ENCODE measurements around the gene IREB2.
"Not testable (repeated sequence)": the region's sequence is repeated elsewhere in the genome, so short reads cannot be mapped to it uniquely, and the experiment has no call there.

Gene IREB2

DNA sequence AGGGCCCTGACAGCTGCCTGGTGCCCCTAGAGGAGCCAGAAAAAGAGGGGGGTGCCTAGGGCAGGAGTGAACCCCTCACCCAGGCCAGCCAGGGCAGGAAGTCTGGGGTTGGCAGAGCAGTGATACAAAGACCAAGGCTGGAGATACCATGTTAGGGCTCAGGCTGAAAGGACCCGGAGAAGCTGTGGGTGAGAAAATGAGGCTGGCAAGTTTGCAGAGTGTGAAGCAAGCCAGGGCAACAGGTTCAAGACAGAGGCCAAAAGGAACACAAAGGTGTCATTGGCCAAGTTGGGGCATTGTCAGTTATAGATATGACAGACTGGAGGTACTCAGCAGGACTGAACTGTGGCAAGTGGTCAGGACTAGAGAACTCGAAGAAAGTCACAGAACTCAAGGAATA is 40.6 kb upstream of the IREB2 start:
- no peak for DNase-seq
- Mint-ChIP-seq H3K27me3 (no peaks in the 10 kb centered on the region), H3K4me1 (no peaks in the 10 kb centered on the region), H3K27ac (no peak overlapping the region), H3K36me3 (ENCODE audit: low read depth) (no peaks in the 10 kb centered on the region), H3K4me3 (no peak overlapping the region), H3K9me3 (no peaks in the 10 kb centered on the region)
- ATAC-seq: no peak

DNA sequence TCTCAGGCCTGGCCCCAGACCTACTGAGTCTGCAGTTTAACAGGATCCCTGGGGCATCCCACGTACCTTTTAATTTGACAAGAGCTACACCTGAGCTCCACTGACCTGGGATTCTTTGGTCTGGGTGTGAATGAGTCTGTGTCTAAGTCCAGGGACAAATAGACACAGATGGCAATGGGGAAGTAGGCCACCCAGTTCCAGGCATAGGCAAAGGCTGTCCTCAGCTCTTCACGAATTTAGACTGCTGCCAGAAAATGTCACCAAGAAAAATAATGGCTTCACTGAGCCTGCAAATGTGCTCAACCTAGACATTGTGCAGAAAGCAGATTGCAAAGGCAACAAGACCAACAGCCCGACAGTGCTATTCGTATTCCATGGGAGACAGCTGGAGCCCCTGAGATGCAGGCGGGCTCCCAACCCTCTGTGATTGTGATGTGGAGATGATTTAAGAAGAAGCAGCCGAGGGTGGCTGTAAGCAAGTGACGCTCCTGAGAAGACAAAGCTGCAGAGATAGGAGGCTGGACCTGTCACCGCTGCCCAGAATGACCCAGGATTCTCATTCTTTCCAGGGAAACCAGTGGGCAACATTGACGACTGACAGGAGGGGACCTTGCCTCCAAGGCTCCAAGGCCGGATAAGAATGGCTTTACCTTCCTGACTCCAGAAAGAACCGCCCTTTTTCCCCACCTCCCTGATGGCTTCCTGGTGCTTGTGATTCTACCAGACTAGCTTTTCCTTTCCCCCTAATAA is 39.8 kb upstream of the IREB2 start:
- Mint-ChIP-seq H3K36me3 (ENCODE audit: low read depth) (no peaks in the 10 kb centered on the region), H3K4me1 (no peaks in the 10 kb centered on the region), H3K9me3 (no peaks in the 10 kb centered on the region), H3K4me3 (no peak overlapping the region), H3K27ac (no peak overlapping the region), H3K27me3 (no peaks in the 10 kb centered on the region)
- ATAC-seq (no peak), DNase-seq (no peak)

DNA sequence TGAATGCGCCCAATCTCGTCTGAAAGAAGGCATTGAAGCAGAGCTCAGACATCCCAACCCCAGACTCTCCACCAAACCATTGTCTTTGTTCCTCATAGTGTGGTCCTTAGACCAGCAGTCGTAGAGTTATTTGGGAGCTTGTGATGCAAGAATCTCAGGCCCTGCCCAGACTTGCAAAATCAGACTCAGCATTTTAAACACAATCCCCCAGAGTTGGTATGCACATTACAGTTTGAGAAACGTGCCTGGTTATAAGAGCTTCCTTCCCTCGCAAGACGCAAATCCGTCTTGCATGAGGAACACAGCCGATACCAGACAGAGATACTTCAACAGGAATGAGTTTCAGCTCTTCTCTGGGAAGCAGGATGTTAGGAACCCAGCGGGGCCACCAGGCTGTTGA is 38.9 kb upstream of the IREB2 start:
- H3K4me3 Mint-ChIP-seq: no peak overlapping the region
- H3K4me1 Mint-ChIP-seq: no peaks in the 10 kb centered on the region
- ATAC-seq: no peak
- no peaks in the 10 kb centered on the region for H3K27me3 Mint-ChIP-seq
- no peaks in the 10 kb centered on the region for H3K36me3 Mint-ChIP-seq (ENCODE audit: low read depth)
- no peak overlapping the region for H3K27ac Mint-ChIP-seq
- DNase-seq: no peak
- no peaks in the 10 kb centered on the region for H3K9me3 Mint-ChIP-seq

DNA sequence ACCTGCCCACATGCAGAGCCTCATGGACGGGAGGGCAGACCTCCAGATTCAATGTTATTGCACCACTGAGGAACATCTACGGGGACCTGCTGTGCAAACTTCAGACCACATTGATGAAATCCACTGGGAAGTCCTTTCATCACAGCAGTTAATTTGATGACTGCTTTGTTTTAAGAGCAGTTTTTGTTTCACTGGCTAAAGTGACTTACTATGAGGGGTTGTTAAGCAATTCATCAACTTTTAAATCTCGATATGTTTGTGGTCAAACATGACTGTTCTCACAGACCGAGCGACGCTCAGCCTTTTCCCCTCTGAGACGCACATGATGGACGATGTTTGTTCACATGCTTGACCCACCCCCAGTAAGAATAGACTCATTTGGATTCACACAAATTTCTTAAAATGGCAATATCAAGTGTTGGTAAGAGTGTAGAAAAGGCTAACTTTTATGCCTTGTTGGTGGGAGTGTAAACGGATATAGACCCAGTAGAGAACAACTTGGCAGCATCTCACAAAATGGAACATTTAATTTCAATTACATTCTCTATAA is 35.9 kb upstream of the IREB2 start:
- DNase-seq (no peak), ATAC-seq (no peak)
- Mint-ChIP-seq H3K9me3 (no peaks in the 10 kb centered on the region), H3K27ac (no peak overlapping the region), H3K4me1 (no peaks in the 10 kb centered on the region), H3K4me3 (no peak overlapping the region), H3K27me3 (no peaks in the 10 kb centered on the region), H3K36me3 (ENCODE audit: low read depth) (no peaks in the 10 kb centered on the region)

DNA sequence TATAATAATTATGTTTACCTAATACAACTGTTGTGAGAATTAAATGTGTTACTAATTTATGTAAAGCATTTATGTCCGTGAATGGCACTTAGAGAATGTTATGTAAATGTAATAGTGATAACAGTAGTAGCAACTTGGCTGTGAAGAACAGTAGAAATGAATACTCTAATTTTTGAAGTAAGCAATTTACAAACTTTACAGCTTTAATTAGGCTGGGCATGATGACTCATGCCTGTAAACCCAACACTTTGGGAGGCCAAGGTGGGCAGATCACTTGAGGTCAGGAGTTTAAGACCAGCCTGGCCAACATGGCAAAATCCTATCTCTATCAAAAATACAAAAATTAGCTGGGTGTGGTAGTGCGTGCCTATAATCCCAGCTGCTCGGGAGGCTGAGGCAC is 33.9 kb upstream of the IREB2 start:
- no peak overlapping the region for H3K27ac Mint-ChIP-seq
- no peaks in the 10 kb centered on the region for H3K36me3 Mint-ChIP-seq (ENCODE audit: low read depth)
- H3K4me3 Mint-ChIP-seq: no peak overlapping the region
- ATAC-seq (no peak), DNase-seq (no peak)
- no peaks in the 10 kb centered on the region for H3K4me1 Mint-ChIP-seq
- no peaks in the 10 kb centered on the region for H3K27me3 Mint-ChIP-seq
- no peaks in the 10 kb centered on the region for H3K9me3 Mint-ChIP-seq

DNA sequence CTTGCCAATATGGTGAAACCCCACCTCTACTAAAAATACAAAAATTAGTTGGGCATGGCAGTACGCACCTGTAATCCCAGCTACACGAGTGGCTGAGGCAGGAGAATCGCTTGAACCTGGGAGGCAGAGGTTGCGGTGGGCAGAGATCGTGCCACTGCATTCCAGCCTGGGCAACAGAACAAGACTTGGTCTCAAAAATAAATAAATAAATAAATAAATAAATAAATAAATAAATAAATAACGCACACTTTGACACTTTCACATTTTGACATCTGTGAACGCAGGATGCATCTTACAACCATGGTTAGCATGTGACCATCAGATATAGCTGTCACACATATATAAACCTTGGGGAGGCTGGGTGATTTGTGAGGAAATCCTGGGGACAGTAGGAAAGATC is 33.2 kb upstream of the IREB2 start:
- H3K4me1 Mint-ChIP-seq; H3K27ac Mint-ChIP-seq; ATAC-seq; H3K36me3 Mint-ChIP-seq (ENCODE audit: low read depth); DNase-seq; H3K4me3 Mint-ChIP-seq; H3K27me3 Mint-ChIP-seq; H3K9me3 Mint-ChIP-seq: not testable (repeated sequence)

DNA sequence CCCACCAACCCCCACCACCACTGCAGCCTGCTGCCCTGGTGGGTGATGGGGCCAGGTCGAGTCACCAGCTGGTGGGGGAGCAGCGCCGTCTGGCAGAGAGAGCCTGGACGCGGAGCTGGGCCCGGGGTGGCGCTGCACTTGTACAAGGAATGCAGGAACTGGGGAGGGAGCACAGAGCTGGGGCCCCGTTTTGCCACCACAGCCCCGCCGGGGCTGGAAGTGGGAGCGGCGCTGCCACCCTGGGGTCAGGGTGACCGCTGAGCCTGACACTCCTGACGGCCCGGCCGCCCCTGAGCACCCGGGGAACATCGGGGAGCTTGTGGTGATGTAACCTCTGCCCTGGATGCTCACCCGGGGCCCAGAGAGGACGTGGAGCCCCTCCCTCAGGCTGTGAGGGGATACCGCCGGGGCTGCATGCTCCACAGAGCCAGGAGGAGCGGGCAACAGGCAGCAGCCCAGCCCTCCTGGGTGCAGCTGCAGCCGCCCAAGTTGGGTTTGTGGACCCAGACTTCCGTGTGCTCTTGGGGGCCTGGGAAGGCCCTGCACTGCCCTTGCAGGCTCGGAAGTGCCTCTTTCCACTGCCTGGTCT is 32.6 kb upstream of the IREB2 start:
- ATAC-seq (no peak), DNase-seq (no peak)
- Mint-ChIP-seq H3K27ac (no peak overlapping the region), H3K4me3 (no peak overlapping the region), H3K4me1 (no peaks in the 10 kb centered on the region), H3K27me3 (peaks cover 2% of the 10 kb centered on the region), H3K36me3 (ENCODE audit: low read depth) (no peaks in the 10 kb centered on the region), H3K9me3 (no peaks in the 10 kb centered on the region)

DNA sequence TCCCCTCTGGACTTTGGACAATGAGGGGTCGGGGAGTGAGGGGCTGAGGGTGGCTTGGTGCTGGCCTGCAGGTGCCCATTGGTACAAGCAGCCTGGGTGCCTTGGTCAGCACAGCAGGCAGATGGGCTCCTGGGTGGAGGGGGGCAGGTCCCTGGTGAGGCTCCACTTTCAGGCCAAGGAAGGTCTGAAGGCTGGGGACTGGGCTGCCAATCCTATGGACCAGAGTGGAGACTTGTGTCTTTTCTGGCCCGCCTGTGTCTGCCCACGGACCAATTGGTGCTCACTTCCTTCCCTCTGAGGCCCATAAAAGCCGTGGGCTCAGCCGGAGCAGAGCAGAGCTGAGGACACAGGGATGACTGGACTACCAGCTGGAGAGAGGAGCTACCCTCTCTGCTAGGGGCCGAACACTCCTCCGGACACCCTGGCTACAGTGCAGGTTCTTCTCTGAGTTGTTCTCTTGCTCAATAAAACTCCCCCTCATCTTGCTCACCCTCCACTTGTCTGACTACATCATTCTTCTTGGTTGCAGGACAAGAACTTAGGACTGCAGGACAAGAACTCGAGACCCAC is 31.9 kb upstream of the IREB2 start:
- no peak overlapping the region for H3K4me3 Mint-ChIP-seq
- H3K9me3 Mint-ChIP-seq: no peaks in the 10 kb centered on the region
- peaks cover 3% of the 10 kb centered on the region for H3K27me3 Mint-ChIP-seq
- no peak for DNase-seq
- no peak overlapping the region for H3K27ac Mint-ChIP-seq
- H3K4me1 Mint-ChIP-seq: no peaks in the 10 kb centered on the region
- no peaks in the 10 kb centered on the region for H3K36me3 Mint-ChIP-seq (ENCODE audit: low read depth)
- no peak for ATAC-seq

DNA sequence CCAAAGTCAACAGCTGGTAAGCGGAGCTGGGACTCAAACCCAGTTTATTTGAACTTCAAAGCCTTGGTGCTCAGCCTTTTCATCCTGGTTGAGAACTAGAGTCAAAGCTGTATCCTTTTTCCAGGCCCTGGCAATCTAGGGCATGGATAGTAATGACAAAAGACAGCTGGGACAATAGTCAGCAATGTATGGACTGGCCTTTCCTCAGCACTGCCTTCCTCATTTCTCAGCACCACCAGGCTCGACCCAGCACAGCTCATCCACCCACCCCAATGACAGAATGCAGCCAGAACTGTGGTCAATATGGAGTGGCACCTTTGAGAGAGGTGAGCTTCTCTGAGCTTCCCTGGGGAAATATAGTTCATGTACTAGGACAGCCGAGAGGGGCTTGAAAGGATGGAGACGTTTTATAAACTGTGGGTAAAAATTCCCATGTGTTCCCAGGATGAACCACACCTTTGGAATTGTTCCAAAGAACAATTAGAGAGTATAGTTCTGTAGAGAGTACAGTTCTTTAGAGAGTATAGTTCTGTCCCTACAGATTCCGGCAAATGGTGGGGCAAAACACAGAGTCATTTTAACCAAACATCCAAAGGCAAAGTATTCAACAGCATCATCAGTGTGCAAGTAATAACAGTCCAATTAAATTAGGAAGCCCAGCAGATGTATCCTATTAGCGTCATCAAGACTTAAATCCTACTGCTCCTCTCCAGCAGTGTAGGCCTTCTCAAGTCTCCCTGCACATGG is 30.2 kb upstream of the IREB2 start:
- DNase-seq: no peak
- H3K27ac Mint-ChIP-seq: no peak overlapping the region

DNA sequence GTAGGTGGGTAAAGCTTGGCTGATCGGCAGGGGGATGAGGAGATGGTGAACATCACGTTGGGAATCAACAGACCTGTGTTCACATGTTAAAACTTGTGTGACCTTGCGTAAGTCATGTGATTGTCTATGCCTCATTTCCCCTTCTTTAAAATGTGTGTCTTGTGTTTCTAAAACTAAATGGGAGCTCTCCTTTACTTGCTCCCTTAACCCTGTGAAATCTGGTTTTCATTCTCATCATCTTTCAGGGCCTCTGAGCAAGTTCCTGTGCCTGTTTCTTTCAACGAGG is 29.7 kb upstream of the IREB2 start:
- H3K4me1 Mint-ChIP-seq: no peaks in the 10 kb centered on the region
- DNase-seq: no peak
- H3K27me3 Mint-ChIP-seq: peaks cover 3% of the 10 kb centered on the region
- no peak for ATAC-seq
- no peaks in the 10 kb centered on the region for H3K9me3 Mint-ChIP-seq
- no peak overlapping the region for H3K4me3 Mint-ChIP-seq
- H3K36me3 Mint-ChIP-seq (ENCODE audit: low read depth): no peaks in the 10 kb centered on the region
- no peak overlapping the region for H3K27ac Mint-ChIP-seq

More for the DNA sequence above, 30.2 kb upstream of the IREB2 start:
- Mint-ChIP-seq H3K27me3 (peaks cover 3% of the 10 kb centered on the region), H3K4me3 (no peak overlapping the region), H3K4me1 (no peaks in the 10 kb centered on the region), H3K9me3 (no peaks in the 10 kb centered on the region), H3K36me3 (ENCODE audit: low read depth) (no peaks in the 10 kb centered on the region)
- ATAC-seq: no peak

DNA sequence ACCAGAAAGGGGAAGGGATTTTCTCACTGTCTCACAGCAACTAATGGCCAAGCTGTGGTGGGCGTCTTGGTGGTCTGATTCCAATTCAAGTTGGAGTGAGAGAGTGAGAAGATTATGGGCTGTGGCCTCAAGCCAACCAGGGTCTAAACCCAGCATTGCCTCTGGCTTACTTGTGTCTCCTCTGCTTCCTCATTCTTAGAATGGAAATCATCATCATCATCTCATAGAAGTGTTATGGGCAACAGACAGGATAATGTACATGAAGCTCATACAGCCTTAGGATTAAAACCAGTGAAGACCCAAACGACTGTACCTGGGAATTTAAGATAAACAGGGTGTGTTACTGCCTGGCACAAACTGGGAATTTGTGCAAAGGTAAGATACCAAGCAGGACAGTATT is 29.1 kb upstream of the IREB2 start:
- ATAC-seq: no peak
- Mint-ChIP-seq H3K27me3 (peaks cover 3% of the 10 kb centered on the region), H3K4me3 (no peak overlapping the region)

DNA sequence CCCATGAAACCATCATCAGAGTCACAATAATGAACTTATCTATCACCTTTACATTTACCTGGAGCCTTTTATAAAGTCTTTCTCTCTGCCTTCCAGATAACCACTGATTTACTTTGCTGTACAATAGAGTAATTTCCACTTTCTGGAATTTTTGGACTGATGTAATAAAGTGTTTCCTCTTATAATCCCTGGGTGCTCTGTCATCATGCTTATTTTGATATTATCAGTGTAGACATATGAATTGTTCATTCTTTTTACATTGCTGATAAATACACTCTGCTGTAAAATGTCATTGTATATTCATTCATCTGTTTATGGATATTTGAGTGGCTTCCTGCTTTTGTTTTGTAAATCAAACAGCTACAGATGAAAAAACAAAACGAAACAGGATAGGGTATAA is 27.0 kb upstream of the IREB2 start:
- ATAC-seq (no peak), DNase-seq (no peak)
- no peaks in the 10 kb centered on the region for H3K4me1 Mint-ChIP-seq
- H3K36me3 Mint-ChIP-seq (ENCODE audit: low read depth): no peaks in the 10 kb centered on the region
- H3K27me3 Mint-ChIP-seq: peaks cover 3% of the 10 kb centered on the region
- no peaks in the 10 kb centered on the region for H3K9me3 Mint-ChIP-seq
- H3K4me3 Mint-ChIP-seq: no peak overlapping the region
- H3K27ac Mint-ChIP-seq: no peak overlapping the region

More for the DNA sequence above, 29.1 kb upstream of the IREB2 start:
- Mint-ChIP-seq H3K4me1 (no peaks in the 10 kb centered on the region), H3K36me3 (ENCODE audit: low read depth) (no peaks in the 10 kb centered on the region), H3K27ac (no peak overlapping the region), H3K9me3 (no peaks in the 10 kb centered on the region)
- DNase-seq: no peak

DNA sequence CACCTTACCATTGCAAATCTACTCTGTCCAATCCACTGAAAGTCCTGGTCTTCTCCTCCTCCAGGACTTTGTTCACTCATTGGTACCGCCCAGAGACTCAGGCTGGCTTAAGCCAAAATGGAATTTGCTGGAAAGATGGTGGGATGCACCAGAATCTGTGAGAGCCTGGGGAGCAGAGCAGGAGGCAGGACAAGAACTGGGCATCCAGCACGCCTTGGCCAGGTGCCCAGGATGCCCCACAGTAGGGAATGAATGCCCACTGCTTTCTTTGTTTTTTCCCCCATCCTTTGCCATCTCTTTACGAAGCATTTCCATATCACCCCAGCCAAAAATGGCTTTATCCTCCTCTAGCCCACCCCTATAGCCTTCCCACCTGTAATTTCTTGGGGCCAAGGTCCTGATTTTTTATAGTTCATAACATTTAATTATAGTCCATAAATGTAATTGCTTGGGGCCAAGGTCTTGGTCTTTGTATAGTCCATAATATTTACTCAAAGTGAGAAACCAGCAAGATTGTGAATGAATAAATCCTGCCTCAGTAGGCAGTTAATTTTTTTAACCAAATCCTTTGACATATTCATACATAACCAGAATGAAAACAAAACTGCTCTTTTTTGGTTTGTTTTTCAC is 23.3 kb upstream of the IREB2 start:
- Mint-ChIP-seq H3K4me1 (no peaks in the 10 kb centered on the region), H3K27me3 (peaks cover 3% of the 10 kb centered on the region)
- no peak for ATAC-seq

DNA sequence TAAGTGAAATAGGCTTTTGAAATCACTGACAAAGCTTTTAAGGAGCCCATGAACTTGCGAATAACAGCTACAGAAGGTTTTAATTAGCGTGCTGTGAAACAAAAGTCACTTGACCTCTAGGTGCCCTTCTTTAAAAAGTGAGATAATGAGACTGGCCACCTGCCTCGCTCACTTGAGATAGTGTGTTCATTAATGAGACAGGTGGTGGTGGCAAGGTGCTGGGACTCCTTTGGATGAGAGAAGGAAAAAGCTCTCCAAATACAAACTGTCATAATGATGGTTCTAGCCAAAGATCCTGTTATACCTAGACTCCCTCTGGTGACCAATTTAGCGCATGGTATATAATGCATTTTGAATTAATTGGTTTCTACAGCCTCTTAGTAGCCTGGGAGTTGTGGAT is 22.7 kb upstream of the IREB2 start:
- Mint-ChIP-seq H3K4me1 (no peaks in the 10 kb centered on the region), H3K27ac (no peak overlapping the region), H3K4me3 (no peak overlapping the region), H3K36me3 (ENCODE audit: low read depth) (no peaks in the 10 kb centered on the region), H3K27me3 (peaks cover 2% of the 10 kb centered on the region), H3K9me3 (no peaks in the 10 kb centered on the region)
- ATAC-seq (no peak), DNase-seq (no peak)

More for the DNA sequence above, 23.3 kb upstream of the IREB2 start:
- H3K9me3 Mint-ChIP-seq: no peaks in the 10 kb centered on the region
- H3K4me3 Mint-ChIP-seq: no peak overlapping the region
- DNase-seq: no peak
- H3K36me3 Mint-ChIP-seq (ENCODE audit: low read depth): no peaks in the 10 kb centered on the region
- H3K27ac Mint-ChIP-seq: no peak overlapping the region
